Mesothelial cell of epicardium (in vitro differentiated cells): ENCODE data around the gene MIR17HG. TPM values are rescaled to one million over a fixed set of nuclear protein-coding genes. Genes with fewer than 3 reads are reported as not detected.
A peak's percentile ranks its signal among the peaks of the same experiment; 100 is the strongest.

ENCODE experiments used
- DNase-seq, 2 experiments: peaks; one replicate each; pipeline ENCODE4 v3.0.0; 2021; ENCODE audit warnings: low spot score in 2 of 2; ENCODE audit not compliant: unreplicated experiment in 2 of 2
- H3K27ac Mint-ChIP-seq: 2 replicates; pipeline ENCODE4 v1.8.0; 2021; ENCODE audit warnings: mixed read lengths
- H3K27me3 Mint-ChIP-seq: 2 replicates; pipeline ENCODE4 v1.8.0; 2021; ENCODE audit warnings: low read depth, mixed read lengths
- H3K36me3 Mint-ChIP-seq: 2 replicates; pipeline ENCODE4 v1.8.0; 2021; ENCODE audit warnings: mixed read lengths
- H3K4me1 Mint-ChIP-seq: 2 replicates; pipeline ENCODE4 v1.8.0; 2021; ENCODE audit warnings: mixed read lengths
- H3K4me3 Mint-ChIP-seq: 2 replicates; pipeline ENCODE4 v1.8.0; 2021; ENCODE audit warnings: mild to moderate bottlenecking, moderate library complexity, mixed read lengths
- H3K9me3 Mint-ChIP-seq: 2 replicates; pipeline ENCODE4 v1.8.0; 2021; ENCODE audit warnings: mixed read lengths
- CTCF ChIP-seq: fragments of 200-600 bp; sonication (generic); IDR thresholded peaks from one replicate; pipeline ENCODE4 v1.5.0; 2021; ENCODE audit warnings: antibody characterized with exemption; ENCODE audit not compliant: unreplicated experiment
- total RNA-seq: library from RNA; stranded (reverse); gene quantifications from 3 replicates; pipeline ENCODE4 v1.2.1, GENCODE V29; 2021

MIR17HG gene
- total RNA-seq, 1 donor from 2014 or later = 16.5 TPM

- DNase-seq = no peak
- no peaks in the 10 kb centered on the region for H3K9me3 Mint-ChIP-seq
- no peak for TF ChIP-seq CTCF
- peaks cover 34% of the 10 kb centered on the region for H3K36me3 Mint-ChIP-seq
- H3K4me1 Mint-ChIP-seq = peaks cover 34% of the 10 kb centered on the region
- no peak overlapping the region for H3K27ac Mint-ChIP-seq
- no peak overlapping the region for H3K4me3 Mint-ChIP-seq
- H3K27me3 Mint-ChIP-seq = no peaks in the 10 kb centered on the region
Observed at GRCh38 chr13:91356919-91357612, 9.6 kb downstream of the MIR17HG start.

GRCh38 chr13:91357613-91358386 is 10.3 kb downstream of the MIR17HG start:
- Mint-ChIP-seq H3K36me3 (peaks cover 30% of the 10 kb centered on the region), H3K27me3 (no peaks in the 10 kb centered on the region), H3K4me3 (no peak overlapping the region), H3K27ac (peak overlapping the region; percentile 31), H3K9me3 (no peaks in the 10 kb centered on the region), H3K4me1 (peaks cover 36% of the 10 kb centered on the region)
- no peak for DNase-seq
- no peak for TF ChIP-seq CTCF

GRCh38 chr13:91358387-91358782 is 10.9 kb downstream of the MIR17HG start:
- TF ChIP-seq CTCF = no peak
- no peak overlapping the region for H3K4me3 Mint-ChIP-seq
- DNase-seq = no peak

GRCh38 chr13:91359111-91359510 is 11.6 kb downstream of the MIR17HG start:
- TF ChIP-seq CTCF = no peak
- no peaks in the 10 kb centered on the region for H3K27me3 Mint-ChIP-seq
- no peaks in the 10 kb centered on the region for H3K9me3 Mint-ChIP-seq
- DNase-seq = no peak
- H3K4me3 Mint-ChIP-seq = no peak overlapping the region
- no peak overlapping the region for H3K27ac Mint-ChIP-seq
- peaks cover 31% of the 10 kb centered on the region for H3K4me1 Mint-ChIP-seq
- peaks cover 21% of the 10 kb centered on the region for H3K36me3 Mint-ChIP-seq

More at GRCh38 chr13:91358387-91358782, 10.9 kb downstream of the MIR17HG start:
- peaks cover 26% of the 10 kb centered on the region for H3K36me3 Mint-ChIP-seq
- peaks cover 35% of the 10 kb centered on the region for H3K4me1 Mint-ChIP-seq
- H3K27ac Mint-ChIP-seq = peak overlapping the region; percentile 31
- H3K9me3 Mint-ChIP-seq = no peaks in the 10 kb centered on the region
- H3K27me3 Mint-ChIP-seq = no peaks in the 10 kb centered on the region

GRCh38 chr13:91359631-91360030 is 12.1 kb downstream of the MIR17HG start:
- peaks cover 28% of the 10 kb centered on the region for H3K4me1 Mint-ChIP-seq
- TF ChIP-seq CTCF = no peak

More at GRCh38 chr13:91359631-91360030, 12.1 kb downstream of the MIR17HG start:
- no peak overlapping the region for H3K4me3 Mint-ChIP-seq
- DNase-seq = no peak
- peaks cover 16% of the 10 kb centered on the region for H3K36me3 Mint-ChIP-seq
- no peaks in the 10 kb centered on the region for H3K9me3 Mint-ChIP-seq
- no peaks in the 10 kb centered on the region for H3K27me3 Mint-ChIP-seq
- peak overlapping the region; percentile 43 for H3K27ac Mint-ChIP-seq
